ENCODE results near the gene CD81. TPM values are rescaled to one million over a fixed set of nuclear protein-coding genes. Genes with fewer than 3 reads are reported as not detected.

Gene CD81
- total RNA-seq, 1 donor from 2014 or later: 441 TPM

DNA sequence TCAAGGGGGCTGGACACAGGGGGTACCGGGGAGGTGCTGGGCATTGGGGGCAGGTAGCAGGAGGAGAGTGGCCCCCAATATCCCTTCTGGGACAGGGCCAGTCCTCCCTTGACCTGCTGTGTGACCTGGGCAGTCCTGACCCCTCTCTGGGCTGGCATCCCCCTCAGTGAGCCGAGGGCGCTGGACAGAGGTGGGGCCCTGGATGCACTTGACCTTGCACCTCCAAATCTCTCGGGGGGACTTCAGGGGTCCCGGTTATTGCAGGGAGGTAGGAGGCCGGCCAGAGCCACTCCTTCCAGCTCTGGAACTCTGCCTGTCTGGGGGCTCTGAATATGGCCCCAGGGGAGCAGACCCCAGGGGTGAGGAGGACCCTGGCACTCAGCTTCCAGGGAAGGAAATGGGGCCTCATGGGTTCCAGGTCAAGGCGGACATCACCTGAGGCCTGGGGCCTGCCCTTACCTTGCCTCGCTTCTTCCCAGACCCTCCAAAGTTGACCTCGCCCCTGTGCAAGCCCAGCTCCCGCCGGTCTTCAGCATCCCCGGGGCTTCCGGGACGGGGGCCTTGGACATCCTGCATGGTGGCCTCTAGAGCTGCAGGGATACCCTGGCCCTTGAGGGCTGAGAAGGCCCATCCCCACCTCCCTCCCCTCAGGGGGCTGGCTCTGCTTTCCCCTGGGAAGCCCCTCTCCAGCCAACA lies 45.5 kb downstream of the CD81 start:
- Mint-ChIP-seq H3K27me3 (ENCODE audit: low read depth) (peaks cover 2% of the 10 kb centered on the region), H3K36me3 (ENCODE audit: low read depth) (no peaks in the 10 kb centered on the region), H3K9me3 (ENCODE audit: low read depth) (no peaks in the 10 kb centered on the region), H3K4me1 (ENCODE audit: low read depth) (no peaks in the 10 kb centered on the region), H3K4me3 (ENCODE audit: unreplicated experiment) (no peak overlapping the region), H3K27ac (ENCODE audit: unreplicated experiment) (no peak overlapping the region)
- TF ChIP-seq, protein P1, sequence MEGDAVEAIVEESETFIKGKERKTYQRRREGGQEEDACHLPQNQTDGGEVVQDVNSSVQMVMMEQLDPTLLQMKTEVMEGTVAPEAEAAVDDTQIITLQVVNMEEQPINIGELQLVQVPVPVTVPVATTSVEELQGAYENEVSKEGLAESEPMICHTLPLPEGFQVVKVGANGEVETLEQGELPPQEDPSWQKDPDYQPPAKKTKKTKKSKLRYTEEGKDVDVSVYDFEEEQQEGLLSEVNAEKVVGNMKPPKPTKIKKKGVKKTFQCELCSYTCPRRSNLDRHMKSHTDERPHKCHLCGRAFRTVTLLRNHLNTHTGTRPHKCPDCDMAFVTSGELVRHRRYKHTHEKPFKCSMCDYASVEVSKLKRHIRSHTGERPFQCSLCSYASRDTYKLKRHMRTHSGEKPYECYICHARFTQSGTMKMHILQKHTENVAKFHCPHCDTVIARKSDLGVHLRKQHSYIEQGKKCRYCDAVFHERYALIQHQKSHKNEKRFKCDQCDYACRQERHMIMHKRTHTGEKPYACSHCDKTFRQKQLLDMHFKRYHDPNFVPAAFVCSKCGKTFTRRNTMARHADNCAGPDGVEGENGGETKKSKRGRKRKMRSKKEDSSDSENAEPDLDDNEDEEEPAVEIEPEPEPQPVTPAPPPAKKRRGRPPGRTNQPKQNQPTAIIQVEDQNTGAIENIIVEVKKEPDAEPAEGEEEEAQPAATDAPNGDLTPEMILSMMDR (IDR thresholded peaks at IDR 0.05): no peak
- DNase-seq (ENCODE audit: low spot score): no peak

DNA sequence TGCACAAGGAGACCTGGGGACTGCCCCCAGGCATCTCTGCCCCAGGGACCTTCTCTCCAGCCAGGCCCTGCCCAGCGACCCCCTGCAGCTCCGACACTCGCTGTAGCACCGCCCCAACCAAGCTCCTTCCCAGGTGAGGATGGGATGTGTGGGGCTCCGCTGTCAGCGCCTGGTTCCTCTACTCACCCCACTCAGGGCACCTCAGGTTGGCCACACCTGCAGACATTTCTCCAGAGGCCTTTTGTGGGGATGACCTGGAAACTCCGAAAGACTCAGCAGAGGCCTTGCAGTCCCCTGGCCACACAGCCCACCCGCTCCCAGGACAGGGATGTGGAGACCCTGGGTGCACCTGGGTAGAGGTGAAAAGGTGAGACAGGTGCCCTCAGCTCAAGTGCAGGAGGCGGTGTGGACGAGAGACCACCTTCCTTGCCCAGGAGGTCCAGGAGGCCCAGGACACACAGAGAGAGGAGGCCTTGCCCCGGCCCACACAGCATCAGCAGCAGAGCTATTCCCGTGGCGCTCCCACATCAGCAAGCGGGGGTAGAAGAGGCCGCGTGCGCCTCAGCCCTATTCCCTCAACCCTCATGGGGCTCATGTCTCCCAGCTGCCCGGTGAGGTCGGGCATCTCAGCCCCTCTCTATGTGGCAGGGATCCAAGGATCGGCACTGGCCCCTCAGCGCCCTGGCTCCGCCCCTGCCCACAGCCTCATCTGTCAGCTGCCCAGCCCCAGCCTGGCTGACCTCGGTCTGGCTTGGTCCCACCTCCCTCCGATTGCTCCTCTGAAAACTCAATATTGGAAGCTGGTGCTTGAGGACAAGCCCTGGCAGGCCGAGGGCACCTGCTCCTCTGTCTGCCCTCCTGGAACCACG lies 46.3 kb downstream of the CD81 start:
- peaks cover 2% of the 10 kb centered on the region for H3K27me3 Mint-ChIP-seq (ENCODE audit: low read depth)
- H3K36me3 Mint-ChIP-seq (ENCODE audit: low read depth): no peaks in the 10 kb centered on the region
- H3K4me3 Mint-ChIP-seq (ENCODE audit: unreplicated experiment): no peak overlapping the region
- H3K9me3 Mint-ChIP-seq (ENCODE audit: low read depth): no peaks in the 10 kb centered on the region
- H3K27ac Mint-ChIP-seq (ENCODE audit: unreplicated experiment): no peak overlapping the region
- no peaks in the 10 kb centered on the region for H3K4me1 Mint-ChIP-seq (ENCODE audit: low read depth)
- TF ChIP-seq, protein P1 (IDR thresholded peaks at IDR 0.05): no peak
- DNase-seq (ENCODE audit: low spot score): no peak

DNA sequence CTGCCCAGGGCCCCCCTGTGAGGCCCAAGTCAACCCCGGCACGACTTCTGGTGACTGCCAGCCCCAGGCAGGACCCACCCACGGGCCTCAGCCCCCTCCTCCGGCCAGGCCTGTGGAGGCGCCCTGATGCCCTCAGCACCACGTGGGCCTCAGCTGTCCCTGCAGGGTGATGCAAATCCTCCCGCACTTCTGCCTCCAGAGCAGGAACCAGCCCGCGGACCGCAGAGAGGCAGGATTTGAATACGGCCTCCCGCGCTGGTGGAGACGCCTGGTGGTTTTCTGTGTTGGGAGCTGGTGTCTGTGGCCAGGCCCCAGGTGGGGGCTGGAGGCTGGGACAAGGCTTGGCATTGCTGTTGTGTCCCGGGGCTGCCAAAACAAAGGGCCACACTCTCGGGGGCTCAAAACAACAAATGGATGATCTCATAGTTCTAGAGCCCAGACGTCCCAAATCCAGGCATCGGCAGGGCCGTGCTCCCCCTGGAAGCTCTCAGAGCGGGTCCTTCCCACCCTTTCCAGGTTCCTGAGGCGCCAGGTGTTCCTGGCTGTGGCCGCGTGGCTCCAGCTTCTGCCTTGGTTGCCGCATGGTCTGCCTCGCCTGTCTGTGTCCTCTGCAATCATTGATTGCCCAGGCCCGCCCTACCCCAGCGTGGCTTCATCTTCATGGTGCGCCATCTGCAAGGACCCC lies 47.8 kb downstream of the CD81 start:
- TF ChIP-seq, protein P1 (IDR thresholded peaks at IDR 0.05): no peak
- H3K27me3 Mint-ChIP-seq (ENCODE audit: low read depth): peaks cover 2% of the 10 kb centered on the region
- no peak overlapping the region for H3K27ac Mint-ChIP-seq (ENCODE audit: unreplicated experiment)
- no peaks in the 10 kb centered on the region for H3K4me1 Mint-ChIP-seq (ENCODE audit: low read depth)
- H3K9me3 Mint-ChIP-seq (ENCODE audit: low read depth): no peaks in the 10 kb centered on the region
- DNase-seq (ENCODE audit: low spot score): no peak
- no peaks in the 10 kb centered on the region for H3K36me3 Mint-ChIP-seq (ENCODE audit: low read depth)
- no peak overlapping the region for H3K4me3 Mint-ChIP-seq (ENCODE audit: unreplicated experiment)

DNA sequence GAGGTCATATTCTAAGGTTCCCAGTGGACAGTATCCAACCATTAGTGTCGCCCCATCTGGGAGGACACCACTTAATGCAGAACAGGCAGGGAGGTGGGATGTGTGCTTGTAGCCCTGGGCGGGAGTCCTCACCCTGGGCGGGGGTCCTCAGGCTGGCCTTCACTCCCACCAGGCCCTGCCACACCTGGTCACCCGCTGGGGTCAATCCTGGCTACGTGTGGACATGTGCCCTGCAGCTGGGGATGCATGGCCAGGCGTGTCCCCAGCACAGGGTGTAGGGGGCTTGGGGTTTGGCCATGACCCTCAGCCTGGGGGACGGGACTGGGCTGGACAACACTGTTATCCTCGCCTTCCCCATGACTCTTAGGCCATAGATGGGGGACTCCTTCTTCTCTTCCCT lies 48.4 kb downstream of the CD81 start:
- Mint-ChIP-seq H3K4me3 (ENCODE audit: unreplicated experiment) (no peak overlapping the region), H3K27ac (ENCODE audit: unreplicated experiment) (no peak overlapping the region), H3K27me3 (ENCODE audit: low read depth) (peaks cover 2% of the 10 kb centered on the region), H3K9me3 (ENCODE audit: low read depth) (no peaks in the 10 kb centered on the region), H3K4me1 (ENCODE audit: low read depth) (no peaks in the 10 kb centered on the region), H3K36me3 (ENCODE audit: low read depth) (no peaks in the 10 kb centered on the region)
- DNase-seq (ENCODE audit: low spot score): no peak
- TF ChIP-seq, protein P1 (IDR thresholded peaks at IDR 0.05): no peak

DNA sequence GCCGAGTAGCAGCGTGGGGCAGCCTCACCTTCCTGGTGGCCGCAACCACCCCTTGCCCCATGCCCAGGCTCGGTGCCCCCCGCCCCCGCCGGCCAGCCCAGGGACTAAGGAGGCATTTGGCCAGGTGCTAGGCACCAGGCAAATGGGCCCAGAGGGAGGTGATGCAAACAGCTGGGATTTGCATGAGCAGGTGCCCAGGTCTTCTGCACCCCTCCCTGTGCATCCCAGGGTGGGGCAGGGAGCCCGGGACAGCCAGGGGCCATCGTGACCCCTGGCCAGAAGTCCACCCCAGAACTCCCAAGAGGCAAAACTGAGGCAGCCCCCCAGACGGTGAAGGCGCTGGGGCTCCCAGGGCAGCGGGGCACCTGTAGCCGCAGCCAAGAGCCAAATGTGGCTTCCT lies 49.1 kb downstream of the CD81 start:
- H3K27ac Mint-ChIP-seq (ENCODE audit: unreplicated experiment): no peak overlapping the region
- no peak overlapping the region for H3K4me3 Mint-ChIP-seq (ENCODE audit: unreplicated experiment)
- no peaks in the 10 kb centered on the region for H3K4me1 Mint-ChIP-seq (ENCODE audit: low read depth)
- H3K27me3 Mint-ChIP-seq (ENCODE audit: low read depth): peaks cover 2% of the 10 kb centered on the region
- TF ChIP-seq, protein P1 (IDR thresholded peaks at IDR 0.05): no peak
- no peaks in the 10 kb centered on the region for H3K9me3 Mint-ChIP-seq (ENCODE audit: low read depth)
- no peaks in the 10 kb centered on the region for H3K36me3 Mint-ChIP-seq (ENCODE audit: low read depth)
- DNase-seq (ENCODE audit: low spot score): no peak

All from chondrocyte (in vitro differentiated cells).